UCSD-AML1 (cell line): Measurements from ENCODE around the gene PPP1R37.

Source experiments
- DNase-seq: peaks from one replicate; lab custom pipeline; 2025; ENCODE audit not compliant: unreplicated experiment; lab: John Stamatoyannopoulos, UW

The PPP1R37 gene

GRCh38 chr19:45092747-45093678 lies at the start of gene PPP1R37:
TSS of gene PPP1R37 (plus strand) at chr19:45093179. CDS start at chr19:45093326, 147 bp downstream.
- DNase-seq, result peak; percentile 87

- no peak for DNase-seq
Observed at GRCh38 chr19:45045671-45046353, 47.2 kb upstream of the PPP1R37 start.

GRCh38 chr19:45046355-45046754 lies 46.6 kb upstream of the PPP1R37 start:
- DNase-seq, result no peak

- no peak for DNase-seq
Observed at GRCh38 chr19:45047188-45047797, 45.7 kb upstream of the PPP1R37 start.

- DNase-seq, result no peak
Observed at GRCh38 chr19:45049073-45049736, 43.8 kb upstream of the PPP1R37 start.

GRCh38 chr19:45050036-45050435 lies 42.9 kb upstream of the PPP1R37 start:
- no peak for DNase-seq

GRCh38 chr19:45051929-45052579 lies 40.9 kb upstream of the PPP1R37 start:
- DNase-seq, result no peak

GRCh38 chr19:45056831-45057230 lies 36.1 kb upstream of the PPP1R37 start:
- no peak for DNase-seq

- no peak for DNase-seq
Observed at GRCh38 chr19:45057444-45057843, 35.5 kb upstream of the PPP1R37 start.

- no peak for DNase-seq
Observed at GRCh38 chr19:45058622-45059159, 34.3 kb upstream of the PPP1R37 start.

GRCh38 chr19:45059258-45059965 lies 33.6 kb upstream of the PPP1R37 start:
- peak; percentile 71 for DNase-seq

GRCh38 chr19:45061965-45062364 lies 31.0 kb upstream of the PPP1R37 start:
- no peak for DNase-seq

- no peak for DNase-seq
Observed at GRCh38 chr19:45063851-45064801, 28.9 kb upstream of the PPP1R37 start.

GRCh38 chr19:45066921-45067661 lies 25.9 kb upstream of the PPP1R37 start:
- no peak for DNase-seq

GRCh38 chr19:45068041-45068440 lies 24.9 kb upstream of the PPP1R37 start:
- no peak for DNase-seq

GRCh38 chr19:45069056-45069455 lies 23.9 kb upstream of the PPP1R37 start:
- DNase-seq, result no peak

- DNase-seq, result no peak
Observed at GRCh38 chr19:45070214-45070613, 22.8 kb upstream of the PPP1R37 start.
